ENCODE data around the gene NHS.

NHS gene

GRCh38 chrX:17680732-17681413 lies 305.9 kb downstream of the NHS start:
- no peak for DNase-seq

- peak; percentile 18 for DNase-seq
Observed at GRCh38 chrX:17682259-17682658, 307.3 kb downstream of the NHS start.

- DNase-seq = no peak
Observed at GRCh38 chrX:17685026-17685425, 310.0 kb downstream of the NHS start.

- no peak for DNase-seq
Observed at GRCh38 chrX:17687648-17688047, 312.6 kb downstream of the NHS start.

- DNase-seq = peak; percentile 72
Observed at GRCh38 chrX:17689971-17690409, 315.0 kb downstream of the NHS start.

- peak; percentile 55 for DNase-seq
Observed at GRCh38 chrX:17692709-17693346, 317.8 kb downstream of the NHS start.

GRCh38 chrX:17697191-17697590 lies 322.2 kb downstream of the NHS start:
- no peak for DNase-seq

- no peak for DNase-seq
Observed at GRCh38 chrX:17700976-17701375, 326.0 kb downstream of the NHS start.

GRCh38 chrX:17703201-17703600 lies 328.2 kb downstream of the NHS start:
- DNase-seq = no peak

GRCh38 chrX:17705211-17705610 lies 330.2 kb downstream of the NHS start:
- DNase-seq = no peak

GRCh38 chrX:17706676-17707075 lies 331.7 kb downstream of the NHS start:
- peak; percentile 84 for DNase-seq

GRCh38 chrX:17707731-17708130 lies 332.7 kb downstream of the NHS start:
- DNase-seq = no peak

GRCh38 chrX:17710871-17711301 lies 335.9 kb downstream of the NHS start:
- DNase-seq = no peak

- DNase-seq = no peak
Observed at GRCh38 chrX:17713288-17713687, 338.3 kb downstream of the NHS start.

GRCh38 chrX:17718649-17719165 lies 343.7 kb downstream of the NHS start:
- no peak for DNase-seq

GRCh38 chrX:17719711-17720110 lies 344.7 kb downstream of the NHS start:
- DNase-seq = no peak

- DNase-seq = no peak
Observed at GRCh38 chrX:17721715-17722114, 346.7 kb downstream of the NHS start.

- DNase-seq = no peak
Observed at GRCh38 chrX:17725181-17725580, 350.2 kb downstream of the NHS start.

- peak; percentile 66 for DNase-seq
Observed at GRCh38 chrX:17732138-17732783, 357.3 kb downstream of the NHS start.

- no peak for DNase-seq
Observed at GRCh38 chrX:17735406-17735805, 360.4 kb downstream of the NHS start.

- DNase-seq = no peak
Observed at GRCh38 chrX:17736478-17736855, 361.5 kb downstream of the NHS start.

- DNase-seq = peak; percentile 97
Observed at GRCh38 chrX:17736856-17737709, 362.1 kb downstream of the NHS start, which contains the start of gene SCML1. SCML1 (plus strand) TSS chrX:17737493; CDS start chrX:17744187, 6,694 bp downstream.

GRCh38 chrX:17737710-17737985 lies 362.6 kb downstream of the NHS start:
- no peak for DNase-seq

Data from fibroblast of skin of scalp (primary cell).